ENCODE data around the gene TGM1.

Gene TGM1
- total RNA-seq, result 0.17 to 3.9 (median 1.4) reads per million in 18 experiments

DNA sequence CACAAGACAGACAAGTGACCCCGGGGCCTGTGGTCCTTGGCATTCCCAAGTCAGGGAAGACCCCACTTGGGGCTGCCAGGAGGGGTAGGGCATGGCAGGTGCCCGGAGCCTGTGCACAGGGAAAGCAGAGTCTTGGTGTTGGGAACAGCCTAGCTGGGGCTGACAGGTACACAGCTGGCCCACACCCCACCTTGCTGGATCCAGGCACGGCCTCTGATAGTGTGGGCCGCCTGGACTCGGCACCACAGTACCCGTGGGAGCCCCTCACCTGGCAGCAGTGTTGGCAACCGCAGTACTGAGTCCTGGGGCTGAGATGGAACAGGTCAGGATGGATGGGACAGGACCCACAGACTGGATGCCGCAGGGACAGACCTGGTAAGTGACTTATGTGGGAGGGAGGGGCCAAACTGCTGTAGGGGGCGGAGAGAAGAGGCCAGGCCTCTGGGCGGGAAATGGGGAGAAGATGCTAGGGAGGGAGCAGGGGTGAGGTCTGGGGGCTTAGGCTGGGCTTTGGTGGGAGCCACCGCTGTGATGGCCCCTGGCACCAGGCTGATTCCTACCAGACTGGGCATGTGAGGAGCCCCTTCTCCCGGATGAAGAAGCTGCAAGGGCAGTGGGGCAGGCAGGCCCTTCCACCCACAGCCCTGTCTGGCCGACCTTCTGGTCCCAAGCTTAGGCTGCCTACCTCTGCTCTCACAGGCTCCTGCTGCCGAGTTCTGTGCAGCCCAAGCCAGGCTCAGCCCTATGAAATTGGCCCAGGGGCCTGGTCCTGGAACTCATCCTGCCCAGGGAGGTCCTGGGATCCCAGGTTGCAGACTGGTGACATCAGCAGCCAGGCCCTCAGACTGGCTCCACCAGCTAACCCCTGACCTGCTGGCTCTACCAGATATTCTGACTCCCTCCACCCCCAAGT lies at the start of gene TGM1:
TSS of gene TGM1 (minus strand) at position 357 of the 913 bp plus-strand sequence. CDS start 825 bp downstream, outside the sequence.
- DNase-seq, result no peak

DNA sequence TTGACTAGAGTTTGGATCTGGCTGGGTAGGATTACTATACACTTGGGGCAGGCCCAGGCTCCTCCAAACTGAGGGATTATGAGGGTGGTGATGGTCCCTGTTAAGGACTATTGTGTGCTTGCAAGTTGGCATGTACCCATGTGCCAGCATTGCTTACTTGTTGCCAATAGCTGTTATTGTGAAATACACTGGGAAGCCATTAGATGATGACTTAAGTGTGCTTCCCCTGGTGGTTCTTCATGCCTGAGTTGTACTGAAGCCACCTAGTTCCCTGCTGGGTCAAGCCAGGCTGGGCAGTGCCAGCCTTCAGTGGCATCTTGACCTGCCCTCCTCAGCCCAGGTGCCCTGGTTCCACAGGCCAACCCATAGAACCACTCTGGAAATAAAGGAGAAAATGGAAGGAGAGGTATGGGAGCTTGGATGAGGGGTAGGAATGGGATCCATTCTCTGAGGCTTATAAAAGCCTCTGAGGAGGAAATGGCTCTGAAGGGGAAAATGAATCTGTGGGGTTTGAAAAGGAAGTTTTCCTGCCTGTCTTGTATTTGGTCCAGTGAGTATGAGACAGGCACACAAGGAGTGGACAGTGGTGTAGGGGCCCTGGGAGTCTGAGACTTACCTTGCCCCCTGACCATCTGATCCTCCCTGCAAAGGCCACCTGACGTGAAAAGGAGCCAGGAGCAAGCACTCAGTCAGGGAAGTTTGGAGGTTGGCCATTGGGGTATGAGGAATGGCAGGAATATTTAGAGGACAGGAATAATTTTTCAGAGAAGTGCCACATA lies 49.0 kb upstream of the TGM1 start:
- DNase-seq, result peak; percentile 73 to 81

DNA sequence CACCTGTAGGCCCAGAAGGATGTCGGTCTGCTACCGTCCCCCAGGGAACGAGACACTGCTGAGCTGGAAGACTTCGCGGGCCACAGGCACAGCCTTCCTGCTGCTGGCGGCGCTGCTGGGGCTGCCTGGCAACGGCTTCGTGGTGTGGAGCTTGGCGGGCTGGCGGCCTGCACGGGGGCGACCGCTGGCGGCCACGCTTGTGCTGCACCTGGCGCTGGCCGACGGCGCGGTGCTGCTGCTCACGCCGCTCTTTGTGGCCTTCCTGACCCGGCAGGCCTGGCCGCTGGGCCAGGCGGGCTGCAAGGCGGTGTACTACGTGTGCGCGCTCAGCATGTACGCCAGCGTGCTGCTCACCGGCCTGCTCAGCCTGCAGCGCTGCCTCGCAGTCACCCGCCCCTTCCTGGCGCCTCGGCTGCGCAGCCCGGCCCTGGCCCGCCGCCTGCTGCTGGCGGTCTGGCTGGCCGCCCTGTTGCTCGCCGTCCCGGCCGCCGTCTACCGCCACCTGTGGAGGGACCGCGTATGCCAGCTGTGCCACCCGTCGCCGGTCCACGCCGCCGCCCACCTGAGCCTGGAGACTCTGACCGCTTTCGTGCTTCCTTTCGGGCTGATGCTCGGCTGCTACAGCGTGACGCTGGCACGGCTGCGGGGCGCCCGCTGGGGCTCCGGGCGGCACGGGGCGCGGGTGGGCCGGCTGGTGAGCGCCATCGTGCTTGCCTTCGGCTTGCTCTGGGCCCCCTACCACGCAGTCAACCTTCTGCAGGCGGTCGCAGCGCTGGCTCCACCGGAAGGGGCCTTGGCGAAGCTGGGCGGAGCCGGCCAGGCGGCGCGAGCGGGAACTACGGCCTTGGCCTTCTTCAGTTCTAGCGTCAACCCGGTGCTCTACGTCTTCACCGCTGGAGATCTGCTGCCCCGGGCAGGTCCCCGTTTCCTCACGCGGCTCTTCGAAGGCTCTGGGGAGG lies 47.9 kb upstream of the TGM1 start, which contains the start of gene LTB4R:
TSS of gene LTB4R (plus strand) at position 857 of the 959 bp plus-strand sequence. CDS start 4,150 bp downstream, outside the sequence.
- peak; percentile 31 to 36 for DNase-seq

DNA sequence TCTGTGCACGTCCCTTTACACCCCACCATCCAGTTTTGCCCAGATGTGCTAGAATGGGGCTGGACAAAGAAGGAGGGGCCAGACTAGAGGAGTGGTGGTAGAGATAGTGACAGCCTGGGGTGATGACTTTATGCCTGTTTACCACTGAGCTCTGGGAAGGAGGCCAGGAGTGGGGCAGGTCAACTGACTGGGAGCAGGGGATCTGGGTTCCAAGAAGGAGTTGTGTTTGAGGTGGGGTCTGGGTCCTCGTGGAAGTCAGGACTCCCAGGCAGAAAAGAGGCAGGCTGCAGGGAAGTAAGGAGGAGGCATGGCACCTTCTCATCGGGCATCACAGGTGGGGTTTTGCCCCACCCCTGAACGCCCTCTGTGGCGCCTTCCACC lies 47.3 kb upstream of the TGM1 start:
- DNase-seq, result no peak

- DNase-seq, result no peak
These were observed 46.7 kb upstream of the TGM1 start, which contains the start of gene LTB4R2 for GRCh38 chr14:24309538-24310264. Gene LTB4R2 (plus strand): TSS chr14:24310140. CDS start chr14:24310665, 525 bp downstream.

- DNase-seq, result no peak
These were observed 45.6 kb upstream of the TGM1 start for GRCh38 chr14:24308342-24309124.

DNA sequence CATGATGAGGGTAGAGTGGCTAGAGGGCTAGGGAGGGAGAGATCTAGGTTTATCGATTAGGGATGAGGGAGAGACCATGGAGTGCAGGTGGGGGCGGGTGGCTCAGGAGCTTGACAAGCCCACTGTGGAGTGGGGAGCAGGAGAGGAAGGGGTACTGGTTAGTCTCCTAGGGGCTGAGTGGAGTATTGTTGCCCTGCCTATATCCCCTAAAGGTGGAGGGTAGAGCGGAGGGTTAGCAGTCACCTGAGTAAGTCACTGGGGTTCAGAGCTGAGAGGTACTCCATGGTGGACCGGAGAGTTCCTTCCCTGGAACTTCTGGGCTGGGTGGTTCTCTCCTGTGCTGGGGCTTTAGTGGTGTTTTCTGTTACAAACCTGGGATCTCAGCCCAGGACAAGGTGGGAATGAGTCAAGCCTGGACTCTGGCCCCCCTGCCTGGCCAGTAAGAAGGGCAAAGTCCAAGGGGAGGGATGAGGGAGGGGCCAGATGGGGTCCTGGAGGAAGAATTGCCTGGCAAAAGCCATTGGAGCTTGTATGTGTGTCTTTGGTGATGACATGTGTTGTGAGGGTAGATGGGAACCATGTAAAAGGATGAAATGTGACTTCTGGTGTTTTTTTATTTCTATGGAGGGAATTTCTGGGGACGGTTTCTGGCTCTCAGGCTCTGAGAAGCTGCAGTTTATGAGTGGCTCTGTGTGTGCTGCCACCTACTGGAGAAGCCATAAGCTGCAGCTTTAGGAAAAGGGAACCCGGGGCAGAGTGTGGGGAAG lies 44.8 kb upstream of the TGM1 start, which contains the start of gene CIDEB:
TSS of gene CIDEB (minus strand) at position 403 of the 767 bp plus-strand sequence. CDS start at position 284, 119 bp downstream.
- DNase-seq, result peak; percentile 84 to 88

DNA sequence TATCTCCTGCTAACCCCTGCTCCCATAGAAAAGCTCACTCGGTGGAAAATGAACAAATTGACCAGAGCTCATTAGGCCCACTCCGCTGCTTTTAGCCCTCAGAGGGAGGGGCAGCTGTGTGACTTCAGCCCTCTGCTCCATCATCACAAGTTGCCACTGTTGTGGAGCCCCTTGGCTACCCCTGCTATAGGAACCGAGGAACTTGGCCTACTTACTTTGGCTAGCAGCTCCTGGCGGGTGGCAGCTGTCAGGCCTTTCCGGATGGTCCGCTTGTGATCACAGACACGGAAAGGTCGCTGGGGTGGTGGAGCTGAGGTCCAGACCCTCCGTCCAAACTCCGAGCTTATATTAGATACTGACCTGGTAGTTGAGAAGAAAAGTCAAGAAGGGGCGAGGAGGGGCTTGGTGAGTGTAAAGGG lies 44.2 kb upstream of the TGM1 start:
- DNase-seq, result no peak

- no peak for DNase-seq
These were observed 41.0 kb upstream of the TGM1 start for GRCh38 chr14:24304019-24304387.

GRCh38 chr14:24300326-24300980 lies 37.5 kb upstream of the TGM1 start:
- no peak for DNase-seq

DNA sequence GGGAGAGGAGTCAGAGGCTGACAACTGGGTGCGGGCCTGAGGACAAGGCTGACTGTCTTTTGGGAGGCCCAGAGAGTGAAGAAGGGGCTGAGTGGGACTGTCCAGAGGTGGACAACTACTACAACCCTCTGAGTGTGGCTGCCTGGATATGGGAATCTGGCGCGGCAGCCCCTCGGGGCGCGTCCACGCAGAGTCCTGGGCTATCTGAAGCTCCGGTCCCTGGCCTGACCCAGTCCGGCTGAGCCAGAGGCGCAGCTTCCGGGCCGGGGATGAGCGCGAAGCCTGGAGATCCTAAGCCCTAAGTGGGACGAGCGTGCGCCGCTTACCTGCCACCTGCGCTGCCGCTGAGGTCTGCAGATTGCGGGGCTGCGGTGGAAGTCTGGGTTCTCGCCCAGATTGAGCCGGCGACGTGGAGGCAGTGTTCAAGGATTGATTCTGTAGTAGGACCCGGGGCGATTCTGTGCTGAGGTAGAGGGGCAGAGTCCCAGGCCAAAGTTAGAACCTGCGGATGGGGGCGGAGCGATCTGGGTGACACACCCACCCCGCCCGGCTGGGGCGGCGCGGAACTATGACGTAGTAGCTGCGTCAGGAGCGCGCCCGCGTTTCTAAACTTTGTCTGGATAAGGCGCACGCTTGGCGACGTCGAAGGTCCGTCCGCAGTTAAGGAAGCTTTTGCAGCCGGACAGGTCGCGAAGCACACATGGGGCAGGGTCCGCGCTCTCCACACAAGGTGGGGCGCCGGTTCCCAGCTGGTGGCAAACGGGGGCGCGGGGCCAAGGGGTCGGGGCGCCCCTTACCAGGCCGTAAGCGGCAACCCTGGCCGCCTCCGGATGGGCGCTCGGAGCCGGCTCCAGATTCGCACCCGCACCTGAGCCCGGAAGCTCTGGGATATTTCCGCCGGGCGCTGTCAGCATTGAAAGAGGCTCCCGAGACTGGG lies 36.5 kb upstream of the TGM1 start, which contains the start of the genes DHRS1 and NOP9:
TSS of gene DHRS1 (minus strand) at position 526 of the 937 bp plus-strand sequence. CDS start 674 bp downstream, outside the sequence.
TSS of gene NOP9 (plus strand) at position 596 of the 937 bp plus-strand sequence. CDS start at position 701, 105 bp downstream.
- peak; percentile 94 to 95 for DNase-seq

GRCh38 chr14:24298892-24299254 lies 35.9 kb upstream of the TGM1 start:
- no peak for DNase-seq

DNA sequence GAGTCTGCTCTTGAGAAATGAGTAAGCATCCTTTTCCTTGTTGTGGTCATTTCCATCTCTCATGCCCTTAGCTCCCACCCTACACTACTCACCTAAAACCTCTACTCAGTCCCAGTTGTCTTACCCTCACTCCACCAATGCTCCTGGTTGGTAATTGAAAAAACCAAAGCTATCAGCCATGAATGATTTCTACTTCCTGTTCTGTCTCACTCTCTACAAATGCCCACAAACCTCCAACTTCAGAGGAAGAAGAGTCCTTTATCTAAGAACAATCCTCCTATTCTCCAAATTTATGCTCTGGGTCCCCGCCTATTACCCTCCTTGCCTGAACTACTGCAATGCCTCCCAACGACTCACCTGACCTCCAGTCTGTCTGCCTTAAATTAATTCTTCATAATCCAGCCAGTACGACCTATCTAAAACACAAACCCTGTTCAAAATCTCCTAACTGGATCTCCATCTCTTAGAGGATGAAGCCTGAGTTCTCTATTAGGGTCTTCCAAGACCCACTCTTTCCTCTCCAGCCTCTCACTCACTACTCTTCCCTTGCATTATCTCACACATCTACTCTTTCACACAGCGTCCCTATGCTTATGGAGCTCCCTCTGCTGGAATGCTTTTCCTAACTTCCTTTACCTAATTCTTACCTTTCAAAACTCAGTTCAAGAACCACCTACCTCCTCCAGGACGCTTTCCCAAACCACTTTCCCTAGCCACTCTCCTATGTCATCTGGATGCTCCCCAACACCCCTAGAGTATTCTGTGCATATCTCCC lies 34.4 kb upstream of the TGM1 start:
- DNase-seq, result no peak

DNA sequence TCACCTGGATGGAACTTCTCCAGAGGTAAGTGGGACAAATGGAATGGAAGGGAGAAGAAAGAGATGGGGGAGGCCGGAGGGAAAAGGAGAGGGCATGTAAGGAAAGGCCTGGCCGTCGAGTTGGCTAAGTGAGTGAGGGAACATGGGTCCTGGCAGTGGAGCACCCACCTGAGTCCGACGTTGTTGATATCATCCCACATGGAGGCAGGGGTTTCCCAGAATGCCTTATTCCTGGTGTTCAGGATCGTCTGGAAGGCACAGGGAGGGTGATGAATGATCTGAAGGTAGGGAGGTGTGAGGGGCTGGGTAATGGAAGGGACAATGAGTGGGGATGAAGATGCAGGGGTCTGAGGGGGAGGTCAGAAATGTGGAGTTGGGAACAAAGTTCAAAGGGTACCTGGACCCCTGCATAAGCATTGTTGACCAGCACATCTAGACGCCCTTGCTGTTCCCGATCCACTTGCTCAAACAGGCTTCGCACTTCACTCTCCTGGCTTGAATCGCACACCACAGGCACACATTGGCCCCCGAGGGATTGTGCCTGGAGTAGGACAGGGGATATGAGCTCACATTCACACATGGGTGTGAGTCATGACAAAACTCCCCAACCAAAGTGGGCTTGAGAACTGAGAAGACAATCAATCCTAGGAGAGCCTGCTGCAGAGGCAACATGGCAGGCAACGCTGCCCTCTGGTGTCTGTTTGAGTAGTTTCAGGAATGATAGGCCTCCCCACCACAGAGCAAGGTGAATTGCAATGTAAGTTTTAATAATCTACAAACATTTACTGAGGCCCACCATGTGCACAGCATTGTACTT lies 33.6 kb upstream of the TGM1 start:
- DNase-seq, result peak; percentile 81 to 84

GRCh38 chr14:24293525-24293924 lies 30.5 kb upstream of the TGM1 start:
- DNase-seq, result no peak
